ENCODE results near the gene IL22RA1. TPM values are rescaled to one million over a fixed set of nuclear protein-coding genes. Genes with fewer than 3 reads are reported as not detected.

IL22RA1 gene
- polyA plus RNA-seq, 2 of the 4 experiments (the other 2 are of a cell fraction), result 1.5 to 1.7 TPM

GRCh38 chr1:24127134-24127800 lies 15.7 kb downstream of the IL22RA1 start:
- FAIRE-seq (no peak), DNase-seq (ENCODE audit: low read depth in 1 of 2, low spot score in 1 of 2) (no peak), ATAC-seq (no peak)
- H3K4me2 ChIP-seq, result no peak overlapping the region
- no peak for TF ChIP-seq FOSL2 (IDR thresholded peaks at IDR 0.05)
- TF ChIP-seq FOSL2 (CRISPR knock-in tag; IDR thresholded peaks at IDR 0.05), result no peak
- no peak for TF ChIP-seq HEYL (CRISPR knock-in tag; IDR thresholded peaks at IDR 0.05)
- H3K27ac ChIP-seq, result no peak overlapping the region
- peaks cover 8% of the 10 kb centered on the region; the same call in 2 of the 3 replicates for H3K9me3 ChIP-seq
- H3K4me1 ChIP-seq, result no peaks in the 10 kb centered on the region
- no peak overlapping the region for H3K4me3 ChIP-seq
- WGBS (ENCODE audit: missing lambda C conversion rate), result 83% methylated on average over 3 of the region's 3 CpGs
- ChIA-PET POLR2A (no interaction called here), CTCF (interaction anchor here (0.6 to 0.7 kb wide), 3 partner anchors 51 to 1091 kb away, joined by 3 read pairs; no protein-coding TSS in a partner anchor)

- Histone ChIP-seq H3K4me1 (no peaks in the 10 kb centered on the region), H3K4me2 (no peak overlapping the region), H3K9me3 (peaks cover 8% of the 10 kb centered on the region; the same call in 2 of the 3 replicates), H3K27ac (no peak overlapping the region), H3K4me3 (no peak overlapping the region)
- DNase-seq (ENCODE audit: low read depth in 1 of 2, low spot score in 1 of 2) (no peak), FAIRE-seq (no peak), ATAC-seq (no peak)
- ChIA-PET CTCF (interaction anchor here (0.6 to 1.5 kb wide), 3 partner anchors 15 to 1091 kb away, joined by 3 to 5 read pairs (median 3); partner anchors contain the start of gene MYOM3), POLR2A (no interaction called here)
- 90% methylated on average over 5 of the region's 5 CpGs for WGBS (ENCODE audit: missing lambda C conversion rate)
- no peak for TF ChIP-seq HMGXB4 (CRISPR knock-in tag; IDR thresholded peaks at IDR 0.05; ENCODE audit: borderline replicate concordance)
- no peak for TF ChIP-seq MAZ (IDR thresholded peaks at IDR 0.05; ENCODE audit: borderline replicate concordance, low read depth, low read length)
- no peak for TF ChIP-seq MAFK (IDR thresholded peaks at IDR 0.05; ENCODE audit: partially characterized antibody)
- TF ChIP-seq EHMT2 (IDR thresholded peaks at IDR 0.05; ENCODE audit: low read depth), result no peak
- no peak for TF ChIP-seq HOXB5 (CRISPR knock-in tag; IDR thresholded peaks at IDR 0.05)
- TF ChIP-seq POLR2A (IDR thresholded peaks at IDR 0.05; ENCODE audit: low read length), result no peak
- no peak for TF ChIP-seq ESRRA (IDR thresholded peaks at IDR 0.05; ENCODE audit: borderline replicate concordance, low read length)
- no peak for TF ChIP-seq USF2 (IDR thresholded peaks at IDR 0.05)
- TF ChIP-seq CHD4 (IDR thresholded peaks at IDR 0.05; ENCODE audit: borderline replicate concordance), result no peak
- no peak for TF ChIP-seq FOSL2 (IDR thresholded peaks at IDR 0.05)
- no peak for TF ChIP-seq FOSL2 (CRISPR knock-in tag; IDR thresholded peaks at IDR 0.05)
- no peak for TF ChIP-seq POLR2AphosphoS2 (conservative IDR thresholded peaks at IDR 0.05; ENCODE audit: low read length)
These were observed 16.3 kb downstream of the IL22RA1 start for GRCh38 chr1:24126672-24127023.

GRCh38 chr1:24126018-24126671 lies 16.8 kb downstream of the IL22RA1 start:
- CTCF ChIA-PET, result interaction anchor here (1.4 to 1.5 kb wide), 3 partner anchors 14 to 266 kb away, joined by 4 to 8 read pairs (median 5); partner anchors contain the start of gene MYOM3
- POLR2A ChIA-PET, result no interaction called here

More at GRCh38 chr1:24126018-24126671, 16.8 kb downstream of the IL22RA1 start:
- FAIRE-seq, result no peak
- Histone ChIP-seq H3K9me3 (peaks cover 8% of the 10 kb centered on the region; the same call in 2 of the 3 replicates), H3K4me2 (no peak overlapping the region), H3K4me1 (no peaks in the 10 kb centered on the region), H3K4me3 (no peak overlapping the region), H3K27ac (no peak overlapping the region)
- no peak for DNase-seq (ENCODE audit: low read depth in 1 of 2, low spot score in 1 of 2)
- no peak for ATAC-seq
- no peak for TF ChIP-seq ZC3H11A (IDR thresholded peaks at IDR 0.05)
- no peak for TF ChIP-seq ATOH8 (CRISPR knock-in tag; IDR thresholded peaks at IDR 0.05; ENCODE audit: low read depth)
- TF ChIP-seq FOSL2 (IDR thresholded peaks at IDR 0.05), result no peak
- no peak for TF ChIP-seq FOSL2 (CRISPR knock-in tag; IDR thresholded peaks at IDR 0.05)
- TF ChIP-seq EP300 (IDR thresholded peaks at IDR 0.05), result no peak
- no peak for TF ChIP-seq GATA3 (IDR thresholded peaks at IDR 0.05; ENCODE audit: borderline replicate concordance)
- no peak for TF ChIP-seq RAD21 (conservative IDR thresholded peaks at IDR 0.05 in 1 of 2, IDR thresholded peaks at IDR 0.05 in 1 of 2)
- TF ChIP-seq NR3C1 (IDR thresholded peaks at IDR 0.05), result no peak
- no peak for TF ChIP-seq MYC (IDR thresholded peaks at IDR 0.05; ENCODE audit: borderline replicate concordance, low read length)
- no peak for TF ChIP-seq CTCF (IDR thresholded peaks at IDR 0.05)
- no peak for TF ChIP-seq BCL3 (IDR thresholded peaks at IDR 0.05)
- no peak for TF ChIP-seq SMC3 (IDR thresholded peaks at IDR 0.05)
- TF ChIP-seq ZNF302 (CRISPR knock-in tag; IDR thresholded peaks at IDR 0.05), result no peak
- WGBS (ENCODE audit: missing lambda C conversion rate), result 56% methylated on average over 6 of the region's 6 CpGs

Data from A549 (cell line).